GM12873 (cell line): ENCODE measurements around the gene SLC16A10.

Experiments used
- TF ChIP-seq, protein P1 (sequence below): IDR thresholded peaks from 2 replicates; pipeline ENCODE4 v1.5.1; 2012; ENCODE audit warnings: low read depth, mild to moderate bottlenecking, moderate library complexity, low read length, control low read depth; ENCODE audit not compliant: insufficient read depth; ENCODE audit errors: missing control alignments

Gene SLC16A10

GRCh38 chr6:111256646-111257045 lies 169.3 kb downstream of the SLC16A10 start:
- TF ChIP-seq, protein P1, sequence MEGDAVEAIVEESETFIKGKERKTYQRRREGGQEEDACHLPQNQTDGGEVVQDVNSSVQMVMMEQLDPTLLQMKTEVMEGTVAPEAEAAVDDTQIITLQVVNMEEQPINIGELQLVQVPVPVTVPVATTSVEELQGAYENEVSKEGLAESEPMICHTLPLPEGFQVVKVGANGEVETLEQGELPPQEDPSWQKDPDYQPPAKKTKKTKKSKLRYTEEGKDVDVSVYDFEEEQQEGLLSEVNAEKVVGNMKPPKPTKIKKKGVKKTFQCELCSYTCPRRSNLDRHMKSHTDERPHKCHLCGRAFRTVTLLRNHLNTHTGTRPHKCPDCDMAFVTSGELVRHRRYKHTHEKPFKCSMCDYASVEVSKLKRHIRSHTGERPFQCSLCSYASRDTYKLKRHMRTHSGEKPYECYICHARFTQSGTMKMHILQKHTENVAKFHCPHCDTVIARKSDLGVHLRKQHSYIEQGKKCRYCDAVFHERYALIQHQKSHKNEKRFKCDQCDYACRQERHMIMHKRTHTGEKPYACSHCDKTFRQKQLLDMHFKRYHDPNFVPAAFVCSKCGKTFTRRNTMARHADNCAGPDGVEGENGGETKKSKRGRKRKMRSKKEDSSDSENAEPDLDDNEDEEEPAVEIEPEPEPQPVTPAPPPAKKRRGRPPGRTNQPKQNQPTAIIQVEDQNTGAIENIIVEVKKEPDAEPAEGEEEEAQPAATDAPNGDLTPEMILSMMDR, result peak; percentile 11

DNA sequence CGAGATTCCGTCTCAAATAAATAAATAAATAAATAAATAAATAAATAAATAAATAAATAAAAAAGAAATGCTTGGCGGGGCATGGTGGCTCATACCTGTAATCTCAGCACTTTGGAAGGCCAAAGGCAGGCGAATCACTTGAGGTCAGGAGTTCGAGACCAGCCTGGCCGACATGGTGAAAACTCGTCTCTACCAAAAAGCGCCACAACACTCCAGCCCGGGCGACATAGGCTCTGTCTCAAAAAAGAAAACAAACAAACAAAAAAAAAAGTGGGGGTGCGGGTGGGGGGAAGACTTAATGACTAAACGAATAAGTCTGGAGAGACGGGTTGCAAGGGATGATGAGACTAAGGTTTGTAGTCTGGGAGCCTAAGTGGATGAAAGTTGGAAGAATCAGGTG lies 170.7 kb downstream of the SLC16A10 start:
- TF ChIP-seq, protein P1, result no peak

DNA sequence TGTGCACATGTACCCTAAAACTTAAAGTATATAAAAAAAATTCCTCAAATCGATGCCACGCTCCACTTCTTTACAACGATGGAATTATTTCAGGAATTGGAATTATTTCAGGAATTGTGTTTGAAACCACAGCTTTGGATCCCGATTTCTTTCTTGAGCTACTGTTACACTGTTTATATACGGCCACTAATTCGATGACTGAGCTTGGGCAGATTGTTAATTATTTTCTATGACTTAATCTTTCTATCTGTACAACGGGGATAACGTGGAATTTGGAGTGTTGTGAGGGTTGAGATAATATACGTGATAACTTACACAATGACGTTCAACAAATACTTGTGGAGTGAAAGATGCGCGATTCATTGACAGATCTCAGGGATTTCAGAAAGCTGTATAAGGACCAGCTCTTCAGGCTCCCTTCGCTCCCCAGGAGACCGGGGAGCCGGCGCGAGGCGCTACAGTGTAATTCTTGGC lies 171.3 kb downstream of the SLC16A10 start:
- TF ChIP-seq, protein P1, result no peak

DNA sequence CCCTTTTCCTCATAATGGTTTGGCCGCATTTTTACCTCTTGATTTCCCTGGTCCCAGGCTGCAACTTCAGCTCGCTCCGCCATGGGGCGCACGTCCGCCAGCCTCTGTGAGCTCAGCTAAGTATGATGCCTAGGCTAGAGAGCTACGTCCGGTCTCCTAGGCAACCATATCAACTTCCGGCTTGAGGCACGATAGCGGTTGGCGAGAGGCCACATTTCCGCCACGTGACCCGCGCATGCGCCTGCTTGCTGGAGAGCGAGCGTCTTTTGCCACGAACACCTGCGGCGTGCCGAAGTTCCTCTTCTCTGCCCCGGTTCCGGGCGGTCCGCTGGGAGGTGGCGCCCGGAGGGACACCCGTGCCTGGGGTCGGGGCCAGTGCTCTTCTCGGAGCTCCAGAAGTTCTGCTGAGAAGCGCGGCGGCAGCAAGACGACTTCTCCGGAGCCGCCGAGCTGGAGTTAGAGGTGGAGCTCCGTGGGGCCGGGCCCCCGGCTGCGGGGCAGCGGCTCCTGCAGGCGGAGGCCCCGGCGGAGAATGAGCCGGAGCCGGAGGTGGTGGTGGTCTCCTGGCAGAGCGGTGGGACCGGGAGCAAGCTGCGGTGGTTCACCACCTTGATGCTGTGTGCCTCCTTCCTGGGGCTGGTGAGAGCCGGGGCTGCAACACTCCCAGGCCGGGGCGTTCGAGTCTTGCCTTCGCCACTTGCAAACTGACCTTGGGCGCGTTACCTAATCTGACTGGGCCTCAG lies 172.0 kb downstream of the SLC16A10 start:
- TF ChIP-seq, protein P1, result peak; percentile 97

DNA sequence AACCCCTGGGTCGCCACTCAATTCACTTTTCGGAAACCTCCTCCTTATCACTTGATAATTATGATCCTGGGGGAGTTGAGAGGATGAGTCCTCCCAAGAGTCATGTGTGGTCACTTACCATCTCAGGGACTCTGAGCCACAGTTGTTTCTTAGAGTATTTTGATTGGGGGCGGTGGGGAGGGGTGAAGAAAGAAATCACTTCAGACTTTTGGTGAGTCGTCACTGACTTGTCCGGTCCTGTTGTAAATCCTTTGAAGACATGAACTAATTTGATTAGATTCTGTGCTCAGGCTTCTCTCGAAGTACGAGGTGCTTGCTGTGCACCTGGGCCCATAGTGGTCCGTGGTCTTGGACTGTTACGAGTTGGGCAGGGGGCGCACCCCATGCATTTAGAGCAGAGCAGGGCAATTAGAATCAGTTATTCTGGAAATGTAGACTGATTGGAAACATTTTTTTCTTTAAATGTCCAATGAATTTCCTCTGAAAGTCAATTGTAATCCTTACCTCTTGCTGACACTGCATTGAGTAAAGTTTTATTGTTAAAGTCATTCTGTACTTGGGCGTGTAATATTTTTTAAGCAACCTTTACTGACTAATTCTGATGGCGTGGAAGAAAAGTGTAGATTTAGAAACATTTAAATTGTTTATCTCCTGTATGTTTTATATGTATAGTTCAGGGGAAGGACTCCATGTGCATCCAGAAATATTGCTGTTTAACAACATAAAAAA lies 173.4 kb downstream of the SLC16A10 start:
- TF ChIP-seq, protein P1, result no peak

DNA sequence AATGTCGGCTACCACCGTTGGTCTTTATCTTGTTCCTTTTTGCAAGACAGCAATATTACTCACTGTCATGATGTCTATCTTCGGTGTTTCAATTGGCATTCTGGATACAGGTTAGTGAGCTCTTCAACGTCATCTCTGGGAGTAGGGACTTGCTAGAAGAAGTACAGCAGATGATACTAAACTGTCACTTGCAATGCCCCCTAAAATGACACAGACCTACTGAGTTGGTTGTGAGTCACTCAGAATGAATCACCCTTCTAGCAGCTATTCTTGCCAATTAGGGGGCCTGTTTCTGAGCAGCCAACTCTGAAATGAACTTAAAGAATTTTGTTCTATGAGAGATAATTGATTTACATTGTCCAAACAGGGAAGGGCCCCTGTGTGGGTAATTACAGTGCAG lies 176.5 kb downstream of the SLC16A10 start:
- TF ChIP-seq, protein P1, result no peak

DNA sequence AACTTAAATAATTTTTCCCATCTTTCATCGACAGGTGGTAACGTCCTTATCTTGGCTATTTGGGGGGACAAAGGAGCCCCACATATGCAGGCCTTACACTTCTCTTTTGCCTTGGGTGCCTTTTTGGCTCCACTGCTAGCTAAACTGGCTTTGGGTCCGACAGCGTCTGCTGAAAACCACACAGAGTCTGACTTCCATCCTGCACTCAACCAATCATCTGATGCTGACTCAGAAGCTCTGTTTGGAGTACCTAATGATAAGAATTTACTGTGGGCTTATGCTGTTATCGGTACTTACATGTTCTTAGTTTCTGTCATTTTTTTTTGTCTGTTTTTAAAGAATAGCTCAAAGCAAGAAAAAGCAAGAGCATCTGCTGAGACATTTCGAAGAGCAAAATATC lies 178.5 kb downstream of the SLC16A10 start:
- TF ChIP-seq, protein P1, result no peak
